Esophagus muscularis mucosa (tissue), 4 donors: Measurements from ENCODE around the gene ALDH3A2. TPM values are rescaled to one million over a fixed set of nuclear protein-coding genes. Genes with fewer than 3 reads are reported as not detected.

Experiments
- DNase-seq: peaks from one replicate; pipeline ENCODE4 v3.0.0-alpha.2; 2017; ENCODE audit errors: extremely low spot score
- H3K27ac ChIP-seq, 4 donors: fragments of 200-600 bp; sonication (generic); replicated peaks in 1 of 4; 1 replicate in 3 of 4; 2 replicates in 1 of 4; pipeline ENCODE4 v1.5.1; 2016 to 2019; ENCODE audit warnings: mild to moderate bottlenecking in 1 of 4
- H3K27me3 ChIP-seq, 4 donors: fragments of 200-600 bp; sonication (generic); one replicate each; pipeline versions ENCODE4 v1.5.1 to v1.6.0; 2016 to 2019
- H3K36me3 ChIP-seq, 4 donors: fragments of 200-600 bp; sonication (generic); one replicate each; pipeline ENCODE4 v1.5.1; 2016 to 2019
- H3K4me1 ChIP-seq, 4 donors: fragments of 200-600 bp; sonication (generic); one replicate each; pipeline ENCODE4 v1.5.1; 2016 to 2019
- H3K4me3 ChIP-seq, 4 donors: fragments of 200-600 bp; sonication (generic); 1 replicate in 2 of 4; 2 replicates in 2 of 4; pipeline ENCODE4 v1.5.1; 2016 to 2019; ENCODE audit warnings: mild to moderate bottlenecking in 4 of 4, moderate library complexity in 1 of 4
- H3K9me3 ChIP-seq, 4 donors: fragments of 200-600 bp; sonication (generic); 1 replicate in 3 of 4; 2 replicates in 1 of 4; pipeline ENCODE4 v1.5.1; 2016 to 2019
- CTCF ChIP-seq, 3 experiments: fragments of 200-600 bp in 2 of 3; fragments of 450-650 bp in 1 of 3; sonication (generic) in 2 of 3; IDR thresholded peaks; one replicate each; pipeline ENCODE4 v1.5.1; 2017 to 2019; ENCODE audit warnings: antibody characterized with exemption in 3 of 3, mild to moderate bottlenecking in 2 of 3, moderate library complexity in 1 of 3
- EP300 ChIP-seq: sonication (generic); formaldehyde crosslinking; IDR thresholded peaks from one replicate; pipeline ENCODE4 v1.6.1; 2017; ENCODE audit warnings: antibody characterized with exemption
- POLR2A ChIP-seq: fragments of 450-650 bp; IDR thresholded peaks from one replicate; pipeline ENCODE4 v1.6.1; 2017; ENCODE audit warnings: antibody characterized with exemption, moderate library complexity, mild to moderate bottlenecking, low read depth
- POLR2AphosphoS5 ChIP-seq, 2 donors: sonication (generic); formaldehyde crosslinking; IDR thresholded peaks; one replicate each; pipeline ENCODE4 v1.6.1; 2017; ENCODE audit warnings: antibody characterized with exemption in 2 of 2
- WGBS: methylation state at CpG from one replicate; pipeline ENCODE4 v1.1.5; 2018; 5-methylcytosine and 5-hydroxymethylcytosine counted together
- intact Hi-C: fragments of 100-400 bp; cut with DNase I; formaldehyde crosslinking; loops from one replicate; pipeline ENCODE4 v1.15.1; 2023
- total RNA-seq, 4 donors: library from RNA; depleted of rRNA; stranded (reverse); fragments of >200 nt; gene quantifications; one replicate each; pipeline versions ENCODE4 v1.1.0 to v1.2.1, GENCODE V29; 2016

The ALDH3A2 gene
- total RNA-seq, 4 donors from 2014 or later, result 104 to 182 (median 115) TPM

DNA sequence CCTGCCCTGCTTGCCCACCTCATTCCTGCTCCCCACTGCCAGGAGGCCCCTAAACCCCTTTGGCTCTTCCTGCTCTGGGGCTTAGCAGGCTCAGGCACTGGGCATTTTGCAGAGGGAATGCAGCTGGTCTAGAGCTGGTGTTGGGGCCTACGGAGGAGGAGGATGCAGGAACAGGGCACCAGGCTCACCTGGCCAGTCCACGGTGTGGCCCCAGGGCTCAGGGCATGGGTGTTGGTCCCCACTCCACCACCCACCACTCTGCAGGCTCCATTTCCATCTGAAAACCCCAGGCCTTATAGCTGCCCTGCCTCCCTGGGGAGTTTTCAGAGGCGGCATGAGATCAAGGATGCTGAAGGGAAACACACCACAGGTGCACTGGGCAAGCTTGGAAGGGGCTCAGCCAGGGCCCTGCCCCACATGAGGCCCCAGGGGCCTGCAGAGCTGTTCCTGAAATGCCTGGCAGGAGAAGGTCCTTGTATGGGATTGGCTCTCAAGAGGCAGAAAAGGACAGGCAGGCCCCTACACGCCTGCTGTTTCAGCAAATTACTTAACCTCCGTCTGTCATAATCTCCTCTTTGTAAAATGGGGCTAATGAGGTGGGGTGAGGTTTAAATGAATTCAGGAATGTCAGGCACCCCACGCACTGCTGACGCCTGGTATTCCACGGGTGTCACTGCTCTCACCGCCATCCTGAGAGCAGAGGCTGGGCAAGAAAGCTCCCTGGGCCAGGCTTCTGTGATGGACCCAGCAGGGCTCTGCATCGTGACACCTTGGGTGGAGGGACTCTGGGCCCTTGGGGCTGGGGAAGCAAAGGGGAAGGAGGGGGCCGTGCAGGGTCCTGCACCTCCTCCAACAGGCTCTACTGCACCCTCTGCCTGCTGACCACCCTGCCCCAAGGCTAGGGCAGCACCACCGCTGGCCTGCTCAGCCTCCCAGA, 58.5 kb downstream of the ALDH3A2 start:
- DNase-seq, result no peak
- no peaks in the 10 kb centered on the region for H3K27me3 ChIP-seq
- H3K4me1 ChIP-seq, result peaks cover 6 to 24% (median 8%) of the 10 kb centered on the region in 4 donors
- no peaks in the 10 kb centered on the region for H3K36me3 ChIP-seq
- H3K27ac ChIP-seq, result no peak overlapping the region
- H3K4me3 ChIP-seq, result no peak overlapping the region
- intact Hi-C loops, result no loop called here
- TF ChIP-seq CTCF (IDR thresholded peaks at IDR 0.05), result no peak
- TF ChIP-seq EP300, result no peak
- TF ChIP-seq POLR2A, result no peak
- no peak for TF ChIP-seq POLR2AphosphoS5 (IDR thresholded peaks at IDR 0.05)
- no peaks in the 10 kb centered on the region for H3K9me3 ChIP-seq
- WGBS, result 94% methylated on average over 6 of the region's 12 CpGs

DNA sequence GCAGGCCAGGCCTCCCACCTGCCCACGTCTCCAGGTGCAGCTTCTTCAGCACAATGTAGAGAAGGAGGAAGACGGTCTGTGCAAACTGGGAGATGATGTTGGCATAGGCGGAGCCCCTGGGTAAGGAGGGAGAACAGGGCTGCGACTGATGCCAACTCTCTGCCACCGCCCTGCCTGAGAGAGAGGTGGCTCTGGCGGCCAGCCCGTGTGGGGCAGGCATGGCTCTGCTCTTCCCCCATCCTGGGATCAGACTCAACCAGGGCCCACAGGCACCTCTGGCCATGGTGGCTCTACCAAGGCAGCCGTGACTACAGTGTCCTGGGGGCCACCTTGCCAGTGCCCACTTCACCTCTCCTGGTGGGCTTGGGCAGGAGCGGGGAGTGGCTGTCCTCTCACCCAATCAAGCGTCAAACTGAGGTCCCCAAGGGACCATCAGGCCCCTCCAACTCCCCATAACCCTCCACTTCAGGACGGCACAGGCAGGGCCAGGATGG, 59.2 kb downstream of the ALDH3A2 start:
- H3K4me1 ChIP-seq, result peaks cover 6 to 20% (median 8%) of the 10 kb centered on the region in 4 donors
- intact Hi-C loops, result no loop called here
- no peak overlapping the region for H3K4me3 ChIP-seq
- no peaks in the 10 kb centered on the region for H3K27me3 ChIP-seq
- 91% methylated on average over 8 of the region's 11 CpGs for WGBS
- no peak overlapping the region for H3K27ac ChIP-seq
- H3K9me3 ChIP-seq, result no peaks in the 10 kb centered on the region
- peak; percentile 60 for DNase-seq
- no peak for TF ChIP-seq EP300
- no peak for TF ChIP-seq CTCF (IDR thresholded peaks at IDR 0.05)
- no peak for TF ChIP-seq POLR2AphosphoS5 (IDR thresholded peaks at IDR 0.05)
- no peak for TF ChIP-seq POLR2A
- H3K36me3 ChIP-seq, result no peaks in the 10 kb centered on the region

GRCh38 chr17:19708431-19709175, 60.1 kb downstream of the ALDH3A2 start:
- no peak overlapping the region for H3K4me3 ChIP-seq
- peak; percentile 75 for DNase-seq
- no peak overlapping the region for H3K27ac ChIP-seq
- H3K27me3 ChIP-seq, result no peaks in the 10 kb centered on the region
- intact Hi-C loops, result no loop called here
- H3K36me3 ChIP-seq, result no peaks in the 10 kb centered on the region
- H3K4me1 ChIP-seq, result peaks cover 0 to 11% (median 3%) of the 10 kb centered on the region in 4 donors
- 98% methylated on average over 6 of the region's 6 CpGs for WGBS
- no peaks in the 10 kb centered on the region for H3K9me3 ChIP-seq
- TF ChIP-seq POLR2A (no peak), CTCF (IDR thresholded peaks at IDR 0.05) (no peak), EP300 (no peak), POLR2AphosphoS5 (IDR thresholded peaks at IDR 0.05) (no peak)

DNA sequence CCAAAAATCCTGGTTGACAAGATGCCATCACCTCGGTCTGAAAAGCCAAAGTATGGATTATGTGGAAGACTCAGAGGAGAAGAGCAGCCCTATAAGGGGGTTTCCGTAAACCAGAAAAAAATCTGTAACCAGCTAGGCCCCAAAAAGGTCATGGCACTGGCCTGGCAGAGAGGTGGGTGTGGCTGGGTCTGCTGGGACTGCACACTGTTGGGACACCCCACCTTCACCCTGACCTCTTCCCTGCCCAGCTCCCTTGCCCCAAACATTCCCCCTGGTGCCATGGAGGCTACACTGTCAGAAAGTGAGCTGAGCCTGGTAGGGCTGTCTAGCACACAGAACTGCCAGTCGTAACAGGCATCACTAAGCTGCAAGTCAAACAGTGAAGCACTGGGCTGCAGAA, 61.3 kb downstream of the ALDH3A2 start:
- 89% methylated on average over 3 of the region's 3 CpGs for WGBS
- H3K9me3 ChIP-seq, result no peaks in the 10 kb centered on the region
- H3K27ac ChIP-seq, result no peak overlapping the region
- peak; percentile 66 for DNase-seq
- H3K27me3 ChIP-seq, result no peaks in the 10 kb centered on the region
- no peak overlapping the region for H3K4me3 ChIP-seq
- no peak for TF ChIP-seq POLR2A
- no peak for TF ChIP-seq CTCF (IDR thresholded peaks at IDR 0.05)
- no peak for TF ChIP-seq EP300
- no peak for TF ChIP-seq POLR2AphosphoS5 (IDR thresholded peaks at IDR 0.05)
- H3K4me1 ChIP-seq, result no peaks in the 10 kb centered on the region
- intact Hi-C loops, result no loop called here
- H3K36me3 ChIP-seq, result no peaks in the 10 kb centered on the region
